ENCODE results near the gene NAA20.

Gene NAA20

GRCh38 chr20:20075032-20075431 lies 57.9 kb downstream of the NAA20 start:
- no peak for DNase-seq (ENCODE audit: low read depth in 3 of 3)

GRCh38 chr20:20076297-20077065 lies 59.3 kb downstream of the NAA20 start:
- DNase-seq (ENCODE audit: low read depth in 3 of 3) = no peak

- DNase-seq (ENCODE audit: low read depth in 3 of 3) = no peak
Measured at GRCh38 chr20:20078041-20078440, 60.9 kb downstream of the NAA20 start.

GRCh38 chr20:20079102-20079784 lies 62.1 kb downstream of the NAA20 start:
- no peak for DNase-seq (ENCODE audit: low read depth in 3 of 3)

Measured in stimulated activated CD4-positive, alpha-beta T cell treated with anti-CD3 and anti-CD28 coated beads, TNF-alpha, amount 100 ng/mL, for 24 hours (primary cell).